Measurements from ENCODE around the gene CAMK1D. TPM values are rescaled to one million over a fixed set of nuclear protein-coding genes. Genes with fewer than 3 reads are reported as not detected.
"Not testable (repeated sequence)": the region's sequence is repeated elsewhere in the genome, so short reads cannot be mapped to it uniquely, and the experiment has no call there.

The CAMK1D gene
- total RNA-seq, 1 experiment from 2014 or later = 0.63 TPM

GRCh38 chr10:12709000-12709401, 359.7 kb downstream of the CAMK1D start:
- H3K9me2 ChIP-seq (replicated peaks; ENCODE audit: insufficient read depth, low read length) = no peaks in the 10 kb centered on the region
- no peaks in the 10 kb centered on the region for H3K27me3 ChIP-seq (ENCODE audit: low read length)
- H3K4me2 ChIP-seq (ENCODE audit: low read depth, low read length, poor library complexity, severe bottlenecking) = no peak overlapping the region
- H3K4me1 ChIP-seq (ENCODE audit: low read length) = no peaks in the 10 kb centered on the region
- no peak overlapping the region for H3K27ac ChIP-seq (ENCODE audit: low read length)
- H3K79me2 ChIP-seq (ENCODE audit: low read length) = no peaks in the 10 kb centered on the region
- H2AFZ ChIP-seq (ENCODE audit: low read length) = no peak overlapping the region
- no peak overlapping the region for H3K4me3 ChIP-seq (ENCODE audit: low read length)
- H3K36me3 ChIP-seq (ENCODE audit: insufficient read depth, low read length) = no peaks in the 10 kb centered on the region
- no peak overlapping the region for H3K9ac ChIP-seq (ENCODE audit: low read length)
- H3K9me3 ChIP-seq (ENCODE audit: low read length) = no peaks in the 10 kb centered on the region
- DNase-seq = no peak
- no peaks in the 10 kb centered on the region for H4K20me1 ChIP-seq (ENCODE audit: insufficient read depth, low read depth, low read length)

GRCh38 chr10:12709521-12709963, 360.2 kb downstream of the CAMK1D start:
- Histone ChIP-seq H3K4me3 (ENCODE audit: low read length) (no peak overlapping the region), H2AFZ (ENCODE audit: low read length) (no peak overlapping the region), H3K9me3 (ENCODE audit: low read length) (no peaks in the 10 kb centered on the region), H3K4me1 (ENCODE audit: low read length) (no peaks in the 10 kb centered on the region), H3K4me2 (ENCODE audit: low read depth, low read length, poor library complexity, severe bottlenecking) (no peak overlapping the region), H3K9ac (ENCODE audit: low read length) (no peak overlapping the region), H3K9me2 (replicated peaks; ENCODE audit: insufficient read depth, low read length) (no peaks in the 10 kb centered on the region), H3K27me3 (ENCODE audit: low read length) (no peaks in the 10 kb centered on the region), H3K27ac (ENCODE audit: low read length) (no peak overlapping the region), H3K79me2 (ENCODE audit: low read length) (no peaks in the 10 kb centered on the region), H4K20me1 (ENCODE audit: insufficient read depth, low read depth, low read length) (no peaks in the 10 kb centered on the region), H3K36me3 (ENCODE audit: insufficient read depth, low read length) (no peaks in the 10 kb centered on the region)
- DNase-seq = no peak

- Histone ChIP-seq H3K36me3 (ENCODE audit: insufficient read depth, low read length) (no peaks in the 10 kb centered on the region), H3K4me1 (ENCODE audit: low read length) (no peaks in the 10 kb centered on the region), H2AFZ (ENCODE audit: low read length) (no peak overlapping the region), H3K27me3 (ENCODE audit: low read length) (no peaks in the 10 kb centered on the region), H3K27ac (ENCODE audit: low read length) (no peak overlapping the region), H4K20me1 (ENCODE audit: insufficient read depth, low read depth, low read length) (no peaks in the 10 kb centered on the region), H3K9me2 (replicated peaks; ENCODE audit: insufficient read depth, low read length) (no peaks in the 10 kb centered on the region), H3K9me3 (ENCODE audit: low read length) (no peaks in the 10 kb centered on the region), H3K9ac (ENCODE audit: low read length) (no peak overlapping the region), H3K4me2 (ENCODE audit: low read depth, low read length, poor library complexity, severe bottlenecking) (no peak overlapping the region), H3K79me2 (ENCODE audit: low read length) (no peaks in the 10 kb centered on the region), H3K4me3 (ENCODE audit: low read length) (no peak overlapping the region)
- DNase-seq = no peak
These were observed 360.8 kb downstream of the CAMK1D start for GRCh38 chr10:12710157-12710556.

- no peak overlapping the region for H3K4me2 ChIP-seq (ENCODE audit: low read depth, low read length, poor library complexity, severe bottlenecking)
- no peak overlapping the region for H3K4me3 ChIP-seq (ENCODE audit: low read length)
- no peaks in the 10 kb centered on the region for H4K20me1 ChIP-seq (ENCODE audit: insufficient read depth, low read depth, low read length)
- H3K36me3 ChIP-seq (ENCODE audit: insufficient read depth, low read length) = no peaks in the 10 kb centered on the region
- H3K79me2 ChIP-seq (ENCODE audit: low read length) = no peaks in the 10 kb centered on the region
- no peak overlapping the region for H3K9ac ChIP-seq (ENCODE audit: low read length)
- peak; percentile 87 for DNase-seq
- no peaks in the 10 kb centered on the region for H3K4me1 ChIP-seq (ENCODE audit: low read length)
- no peaks in the 10 kb centered on the region for H3K27me3 ChIP-seq (ENCODE audit: low read length)
- no peaks in the 10 kb centered on the region for H3K9me2 ChIP-seq (replicated peaks; ENCODE audit: insufficient read depth, low read length)
- no peak overlapping the region for H3K27ac ChIP-seq (ENCODE audit: low read length)
- H3K9me3 ChIP-seq (ENCODE audit: low read length) = no peaks in the 10 kb centered on the region
- H2AFZ ChIP-seq (ENCODE audit: low read length) = no peak overlapping the region
These were observed 361.4 kb downstream of the CAMK1D start for GRCh38 chr10:12710594-12711349.

- no peaks in the 10 kb centered on the region for H3K9me3 ChIP-seq (ENCODE audit: low read length)
- H3K9ac ChIP-seq (ENCODE audit: low read length) = no peak overlapping the region
- no peaks in the 10 kb centered on the region for H3K36me3 ChIP-seq (ENCODE audit: insufficient read depth, low read length)
- H3K4me2 ChIP-seq (ENCODE audit: low read depth, low read length, poor library complexity, severe bottlenecking) = no peak overlapping the region
- H4K20me1 ChIP-seq (ENCODE audit: insufficient read depth, low read depth, low read length) = no peaks in the 10 kb centered on the region
- no peaks in the 10 kb centered on the region for H3K27me3 ChIP-seq (ENCODE audit: low read length)
- no peaks in the 10 kb centered on the region for H3K79me2 ChIP-seq (ENCODE audit: low read length)
- no peak overlapping the region for H2AFZ ChIP-seq (ENCODE audit: low read length)
- no peak for DNase-seq
- no peaks in the 10 kb centered on the region for H3K4me1 ChIP-seq (ENCODE audit: low read length)
- no peaks in the 10 kb centered on the region for H3K9me2 ChIP-seq (replicated peaks; ENCODE audit: insufficient read depth, low read length)
- H3K4me3 ChIP-seq (ENCODE audit: low read length) = no peak overlapping the region
- H3K27ac ChIP-seq (ENCODE audit: low read length) = no peak overlapping the region
These were observed 362.0 kb downstream of the CAMK1D start for GRCh38 chr10:12711350-12711708.

- Histone ChIP-seq H4K20me1 (ENCODE audit: insufficient read depth, low read depth, low read length) (no peaks in the 10 kb centered on the region), H3K9ac (ENCODE audit: low read length) (no peak overlapping the region), H3K4me1 (ENCODE audit: low read length) (no peaks in the 10 kb centered on the region), H2AFZ (ENCODE audit: low read length) (no peak overlapping the region), H3K27me3 (ENCODE audit: low read length) (no peaks in the 10 kb centered on the region), H3K4me3 (ENCODE audit: low read length) (no peak overlapping the region), H3K79me2 (ENCODE audit: low read length) (no peaks in the 10 kb centered on the region), H3K4me2 (ENCODE audit: low read depth, low read length, poor library complexity, severe bottlenecking) (no peak overlapping the region), H3K27ac (ENCODE audit: low read length) (no peak overlapping the region), H3K36me3 (ENCODE audit: insufficient read depth, low read length) (no peaks in the 10 kb centered on the region), H3K9me2 (replicated peaks; ENCODE audit: insufficient read depth, low read length) (no peaks in the 10 kb centered on the region), H3K9me3 (ENCODE audit: low read length) (no peaks in the 10 kb centered on the region)
- DNase-seq = no peak
These were observed 363.1 kb downstream of the CAMK1D start for GRCh38 chr10:12712293-12712983.

- H4K20me1 ChIP-seq (ENCODE audit: insufficient read depth, low read depth, low read length); DNase-seq; H3K27ac ChIP-seq (ENCODE audit: low read length); H3K9ac ChIP-seq (ENCODE audit: low read length); H3K4me2 ChIP-seq (ENCODE audit: low read depth, low read length, poor library complexity, severe bottlenecking); H3K4me3 ChIP-seq (ENCODE audit: low read length); H3K79me2 ChIP-seq (ENCODE audit: low read length); H3K36me3 ChIP-seq (ENCODE audit: insufficient read depth, low read length); H3K9me2 ChIP-seq (replicated peaks; ENCODE audit: insufficient read depth, low read length); H3K4me1 ChIP-seq (ENCODE audit: low read length); H2AFZ ChIP-seq (ENCODE audit: low read length); H3K9me3 ChIP-seq (ENCODE audit: low read length); H3K27me3 ChIP-seq (ENCODE audit: low read length): not testable (repeated sequence)
These were observed 363.6 kb downstream of the CAMK1D start for GRCh38 chr10:12712984-12713316.

- H3K9ac ChIP-seq (ENCODE audit: low read length) = no peak overlapping the region
- H4K20me1 ChIP-seq (ENCODE audit: insufficient read depth, low read depth, low read length) = no peaks in the 10 kb centered on the region
- no peak for DNase-seq
- no peak overlapping the region for H3K4me3 ChIP-seq (ENCODE audit: low read length)
- H3K9me3 ChIP-seq (ENCODE audit: low read length) = no peaks in the 10 kb centered on the region
- no peak overlapping the region for H3K4me2 ChIP-seq (ENCODE audit: low read depth, low read length, poor library complexity, severe bottlenecking)
- H2AFZ ChIP-seq (ENCODE audit: low read length) = no peak overlapping the region
- H3K4me1 ChIP-seq (ENCODE audit: low read length) = no peaks in the 10 kb centered on the region
- no peaks in the 10 kb centered on the region for H3K27me3 ChIP-seq (ENCODE audit: low read length)
- H3K9me2 ChIP-seq (replicated peaks; ENCODE audit: insufficient read depth, low read length) = no peaks in the 10 kb centered on the region
- H3K36me3 ChIP-seq (ENCODE audit: insufficient read depth, low read length) = no peaks in the 10 kb centered on the region
- H3K27ac ChIP-seq (ENCODE audit: low read length) = no peak overlapping the region
- H3K79me2 ChIP-seq (ENCODE audit: low read length) = no peaks in the 10 kb centered on the region
These were observed 366.7 kb downstream of the CAMK1D start for GRCh38 chr10:12716042-12716441.
